Activated CD4-positive, alpha-beta T cell treated with anti-CD3 and anti-CD28 coated beads, Interleukin-2, amount 50 U/mL, for 24 hours (primary cell): ENCODE data around the gene PAIP2B.
"Not testable (repeated sequence)": the region's sequence is repeated elsewhere in the genome, so short reads cannot be mapped to it uniquely, and the experiment has no call there.

Experiments used
- DNase-seq, 2 donors: peaks; one replicate each; pipeline ENCODE4 v3.0.0-alpha.2; 2020; ENCODE audit warnings: low read depth in 1 of 2, low spot score in 1 of 2

PAIP2B gene

DNA sequence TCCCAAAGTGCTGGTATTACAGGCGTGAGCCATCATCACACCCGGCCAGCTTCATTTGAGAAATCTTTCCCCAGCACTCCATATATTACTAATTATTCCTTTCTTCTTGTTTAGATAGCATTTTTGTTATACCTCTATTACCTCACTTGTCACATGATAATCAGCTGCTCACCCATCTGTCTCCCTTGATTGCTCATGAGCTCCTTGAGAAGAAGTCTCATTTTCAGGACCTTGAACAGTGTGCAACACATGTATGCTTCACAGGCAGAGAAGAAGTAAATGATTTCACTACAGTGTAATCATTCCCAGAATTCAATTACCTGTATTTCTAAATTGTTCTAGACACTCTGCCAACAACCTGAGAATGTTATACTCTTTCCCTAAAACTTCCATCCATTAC is 6.2 kb downstream of the PAIP2B start:
- DNase-seq: no peak

DNA sequence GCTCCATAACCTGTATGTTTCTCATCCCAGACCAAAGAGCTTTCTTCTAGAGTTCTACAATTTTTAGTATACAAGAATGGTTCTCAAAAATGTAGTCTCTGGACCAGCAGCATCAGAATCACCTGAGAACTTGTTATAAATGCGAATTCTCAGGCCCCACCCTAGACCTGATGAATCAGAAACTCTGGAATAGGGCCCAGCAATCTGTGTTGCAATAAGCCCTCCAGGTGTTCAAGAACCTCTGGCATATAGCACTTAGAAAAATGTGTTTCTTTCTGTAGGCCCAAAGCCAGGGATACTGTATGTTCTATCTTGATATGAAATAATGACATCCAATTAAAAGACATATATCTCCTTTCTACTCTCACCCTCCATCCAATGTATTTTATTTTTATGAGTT is 10.4 kb downstream of the PAIP2B start:
- no peak for DNase-seq

DNA sequence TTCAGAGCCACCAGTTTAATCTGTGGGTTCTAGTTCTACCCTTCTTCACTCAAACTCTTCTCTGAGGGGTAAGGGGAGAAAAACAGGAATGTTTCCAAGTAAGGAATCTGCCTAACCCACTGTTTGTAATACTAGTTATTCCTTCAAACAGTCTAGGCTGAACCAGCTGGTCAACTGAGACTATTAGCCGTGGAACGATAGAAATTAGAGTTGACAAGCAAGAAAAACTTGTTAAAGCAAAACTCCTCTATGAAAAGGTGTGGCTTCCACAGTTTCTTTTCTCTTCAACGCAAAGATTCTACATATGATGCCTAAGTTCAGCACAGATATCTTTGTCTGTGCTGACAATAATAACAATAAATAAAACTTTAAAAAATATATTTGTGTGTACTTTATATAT is 11.5 kb downstream of the PAIP2B start:
- no peak for DNase-seq

DNA sequence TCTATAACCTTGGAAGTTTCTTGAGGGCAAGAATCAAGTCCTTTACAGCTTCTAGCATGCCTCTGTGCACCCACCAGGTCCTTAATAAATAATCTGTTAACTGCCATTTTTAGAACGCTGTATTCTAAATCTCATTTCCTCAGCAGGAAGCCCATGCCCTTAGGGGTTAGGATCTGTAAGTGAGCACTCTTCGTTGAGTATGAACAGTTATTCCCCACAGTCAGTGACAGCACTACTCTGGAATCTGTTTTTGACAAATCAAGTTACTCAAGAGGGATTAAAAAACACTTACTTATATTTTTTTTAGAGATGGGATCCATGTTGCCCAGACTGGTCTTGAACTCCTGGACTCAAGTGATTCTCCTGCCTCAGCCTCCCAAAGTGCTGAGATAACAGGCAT is 14.6 kb downstream of the PAIP2B start:
- DNase-seq: no peak

DNA sequence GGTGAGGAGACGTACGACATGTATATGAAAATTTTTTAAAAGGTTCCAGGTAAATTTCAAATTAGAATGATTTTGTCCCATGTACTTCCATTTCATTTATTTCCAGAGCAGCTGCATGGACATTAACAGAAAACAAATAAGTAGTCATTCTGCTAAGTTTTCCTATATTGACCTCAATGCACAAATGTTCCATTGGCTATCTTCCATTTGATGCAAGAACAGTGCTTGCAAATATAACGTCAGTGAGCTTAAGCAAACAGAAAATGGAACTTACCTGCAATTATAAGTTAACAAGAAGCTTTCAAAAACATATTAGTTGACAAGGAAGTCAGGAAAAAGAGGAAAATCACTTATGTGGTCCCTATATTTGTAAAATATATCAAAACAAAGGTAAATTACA is 16.6 kb downstream of the PAIP2B start:
- no peak for DNase-seq

DNA sequence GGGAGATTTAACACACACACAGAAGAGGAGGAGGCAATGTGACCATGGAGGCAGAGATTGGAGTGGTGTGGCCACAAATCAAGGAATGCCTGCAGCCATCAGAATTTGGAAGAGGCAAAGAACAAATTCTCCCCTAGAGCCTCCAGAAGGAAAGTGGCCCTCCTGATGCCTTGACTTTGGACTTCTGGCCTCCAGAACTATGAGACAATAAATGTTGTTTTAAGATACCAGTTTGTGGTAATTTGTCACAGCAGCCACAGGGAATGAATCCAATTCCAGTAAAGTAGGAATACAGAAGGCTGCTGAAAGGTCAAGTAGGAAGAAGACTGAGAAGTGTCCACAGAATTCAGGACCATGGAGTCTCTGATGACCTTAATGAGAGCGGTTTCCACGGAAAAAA is 18.1 kb downstream of the PAIP2B start:
- DNase-seq: no peak

DNA sequence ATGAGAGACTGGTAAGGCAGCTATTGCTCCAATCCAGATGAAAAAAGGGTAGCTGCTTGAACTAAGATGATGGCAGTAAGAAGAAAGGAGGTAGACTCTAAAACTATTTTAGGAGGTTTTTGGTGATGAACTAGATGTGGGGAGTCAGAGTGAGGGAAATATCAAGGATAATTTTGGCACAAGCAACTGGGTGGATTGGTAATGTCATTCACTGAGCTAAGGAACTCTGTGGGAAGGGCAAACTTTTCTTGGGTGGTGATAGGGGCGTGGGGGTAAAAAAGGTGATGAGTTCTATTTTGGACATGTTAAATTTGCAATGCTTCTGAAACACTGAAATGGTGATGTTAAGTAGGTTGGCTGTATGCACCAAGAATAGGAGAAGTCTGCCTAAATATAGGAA is 19.3 kb downstream of the PAIP2B start:
- no peak for DNase-seq

DNA sequence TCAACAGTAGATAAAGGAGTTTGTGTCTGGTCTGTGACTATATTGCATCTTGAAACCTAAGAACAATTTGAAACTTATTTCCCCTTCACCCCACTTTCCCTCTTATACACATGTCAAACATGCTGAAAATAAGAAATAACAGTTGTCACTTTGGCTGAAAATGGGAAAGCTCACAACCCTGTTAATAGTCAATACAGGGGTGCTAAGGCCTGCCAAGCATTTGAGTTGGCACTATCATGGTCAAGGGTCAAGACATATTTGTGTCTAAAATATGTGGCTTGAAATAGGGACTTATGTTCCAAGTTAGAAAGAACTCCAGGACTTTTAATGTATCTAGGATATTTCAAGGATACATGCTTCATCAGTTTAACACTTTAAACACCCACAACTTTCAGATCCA is 20.6 kb downstream of the PAIP2B start:
- no peak for DNase-seq

DNA sequence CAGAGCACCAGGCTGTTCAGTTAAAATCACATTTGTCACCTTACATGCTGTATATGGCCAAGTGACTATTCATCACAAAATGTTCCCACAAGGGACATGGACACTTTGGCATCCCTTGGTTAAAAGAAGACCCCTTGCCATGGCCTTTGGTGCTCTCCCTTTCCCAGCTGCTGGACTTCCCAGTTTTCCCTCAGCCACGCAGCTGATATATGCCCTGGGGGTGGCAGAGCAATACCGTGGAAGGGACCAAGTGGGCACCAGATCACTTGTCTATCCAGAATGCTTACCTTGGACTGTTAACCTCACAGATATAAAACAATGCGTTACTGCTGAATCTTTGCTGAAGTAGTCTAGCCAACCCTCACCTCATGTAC is 35.3 kb downstream of the PAIP2B start:
- no peak for DNase-seq

DNA sequence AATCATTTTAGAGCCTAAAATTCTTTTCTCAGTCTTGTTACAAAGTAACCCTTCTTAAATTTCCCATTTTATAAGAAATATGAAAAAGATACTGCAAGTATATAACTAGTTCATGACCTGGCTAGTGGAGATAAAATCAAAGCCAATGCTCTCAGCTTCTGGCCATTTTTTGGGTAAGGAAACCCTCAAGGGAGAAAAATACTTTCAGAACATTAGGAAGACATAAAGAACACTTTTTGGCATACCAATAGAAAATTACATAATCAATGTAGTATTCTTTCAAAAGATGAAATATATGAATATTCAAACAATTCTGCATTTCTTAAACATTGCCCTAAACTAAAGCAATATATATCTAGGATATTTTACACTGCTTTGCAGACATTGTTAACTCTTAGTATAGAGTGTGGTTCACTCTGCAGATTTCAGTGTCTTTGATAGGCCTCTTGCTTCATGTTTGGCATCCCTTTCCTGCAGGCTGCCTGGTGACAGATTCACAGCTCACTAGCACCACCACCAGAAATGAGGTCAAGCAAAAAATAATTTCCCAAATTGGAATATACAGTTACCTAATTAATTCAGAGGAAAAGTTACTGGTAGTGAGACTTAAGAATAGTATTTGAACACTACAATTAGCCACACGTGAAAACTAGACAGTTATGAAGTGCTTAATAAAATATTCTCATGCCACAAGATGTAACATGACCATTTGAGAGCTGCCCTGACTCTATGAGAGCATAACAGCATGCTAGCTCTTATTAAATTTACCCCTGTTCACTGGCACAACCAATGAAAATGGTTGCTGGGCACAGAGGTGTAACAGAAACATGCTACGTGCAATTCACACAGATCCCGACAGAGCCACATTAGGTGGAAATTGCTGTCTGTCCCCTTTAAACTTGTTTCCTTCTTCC is 36.0 kb downstream of the PAIP2B start:
- no peak for DNase-seq

DNA sequence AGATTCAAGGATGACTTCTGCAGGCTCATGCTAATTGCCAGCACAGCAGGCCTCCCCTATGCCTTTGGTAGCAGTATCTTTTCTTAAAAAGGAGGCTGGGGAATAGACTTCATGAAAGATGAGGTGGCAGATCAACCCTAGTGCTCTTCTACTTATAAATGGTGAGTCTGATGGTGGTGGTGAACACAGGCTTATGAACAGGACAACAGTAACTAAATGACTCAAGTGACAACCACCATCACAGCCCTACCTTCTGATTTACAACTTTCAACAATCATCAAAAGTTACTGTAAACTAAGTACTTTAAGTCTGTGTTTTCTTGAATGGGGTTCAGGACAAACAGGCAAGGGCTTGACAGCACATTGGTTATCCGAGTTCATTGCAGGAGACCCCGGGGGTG is 39.3 kb downstream of the PAIP2B start:
- no peak for DNase-seq

DNA sequence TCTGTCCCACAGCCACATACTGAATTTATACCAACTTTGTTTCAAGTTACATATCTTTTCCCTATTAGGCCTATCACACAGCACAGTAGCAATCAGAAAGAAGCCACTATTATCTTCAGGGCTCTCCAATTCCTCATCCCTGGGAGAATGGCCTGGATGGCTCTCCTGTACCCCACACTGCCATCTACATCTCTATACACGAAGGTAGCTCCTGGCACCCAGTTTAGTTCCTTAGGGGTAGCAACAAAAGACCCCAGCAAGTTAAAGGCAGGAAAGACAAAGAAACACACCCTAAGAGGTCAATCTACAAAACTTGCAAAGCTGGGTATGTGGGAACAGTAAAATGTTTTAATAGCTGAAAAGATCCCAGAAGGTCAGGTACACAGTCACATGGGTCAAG is 39.9 kb downstream of the PAIP2B start:
- DNase-seq: no peak

DNA sequence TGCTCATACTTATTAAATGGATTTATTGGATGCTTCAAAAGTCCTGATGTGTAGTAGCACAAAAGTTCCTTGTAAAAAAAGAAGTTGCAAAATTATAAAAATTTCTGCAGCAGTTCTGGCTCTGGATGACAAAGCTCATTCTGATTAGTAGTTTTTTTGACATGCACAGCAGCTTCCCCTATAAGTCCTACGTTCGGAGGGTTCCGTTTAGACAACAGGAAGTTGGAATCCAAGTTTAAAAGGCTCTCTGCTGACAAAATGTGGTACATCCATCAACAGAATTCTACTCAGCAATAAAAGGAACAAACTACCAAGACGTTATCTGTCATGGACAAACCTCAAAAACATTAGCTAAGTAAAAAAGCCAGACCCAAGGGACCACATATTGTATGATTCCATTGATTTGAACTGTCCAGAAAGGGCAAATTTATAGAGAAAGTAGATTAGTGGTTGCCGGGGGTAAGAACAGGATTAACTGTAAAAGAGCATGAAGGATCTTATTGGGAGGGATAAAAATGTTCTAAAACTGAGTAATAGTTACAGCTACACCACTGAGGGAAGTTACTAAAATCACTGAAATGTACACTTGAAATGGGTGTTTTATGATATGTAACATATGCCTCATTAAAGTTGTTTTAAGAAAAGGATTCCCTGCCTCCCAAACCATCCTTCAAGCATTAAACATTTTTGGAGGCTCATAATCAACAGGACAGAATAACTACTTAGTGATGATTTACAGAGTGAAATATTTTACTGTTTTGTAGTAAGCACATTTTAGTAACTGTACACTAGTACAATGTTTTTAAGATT is 43.4 kb downstream of the PAIP2B start:
- DNase-seq: not testable (repeated sequence)

DNA sequence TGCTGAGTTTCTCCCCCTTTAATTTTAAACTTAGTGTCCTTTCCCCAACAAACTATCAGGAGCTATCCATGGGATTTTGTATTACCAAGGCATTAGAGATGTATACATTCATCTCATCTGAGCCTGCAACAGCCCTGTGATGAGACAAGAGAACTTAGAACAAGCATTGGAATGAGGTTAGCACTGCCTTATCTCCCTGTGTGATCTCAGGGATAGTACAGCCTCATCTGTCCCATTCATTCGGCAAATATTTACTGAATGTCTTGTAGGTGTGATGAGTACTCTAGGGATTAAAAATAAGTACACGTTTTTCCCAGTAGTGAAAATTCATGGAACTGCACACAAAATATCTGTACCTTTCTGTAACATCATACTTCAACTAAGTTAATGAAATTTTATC is 45.6 kb downstream of the PAIP2B start:
- DNase-seq: no peak

DNA sequence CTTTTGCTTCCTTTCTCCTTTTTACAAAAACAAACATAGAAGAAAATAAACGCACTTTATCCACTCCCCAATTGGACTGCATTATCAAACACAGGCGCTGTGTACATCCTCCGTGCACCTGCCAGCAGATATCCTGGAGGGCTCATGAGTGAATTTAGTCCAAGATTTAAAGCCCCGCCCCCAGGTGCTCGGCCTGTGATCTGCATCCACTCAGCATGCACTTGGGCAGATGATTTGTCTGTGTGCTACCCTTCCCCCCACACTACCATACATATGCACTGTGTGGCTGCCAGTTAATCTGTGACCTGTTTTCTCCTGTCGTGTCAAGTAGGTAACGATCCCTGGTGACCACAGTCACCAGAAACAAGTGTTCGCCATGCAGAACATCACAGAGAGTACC is 48.1 kb downstream of the PAIP2B start:
- not testable (repeated sequence) for DNase-seq

DNA sequence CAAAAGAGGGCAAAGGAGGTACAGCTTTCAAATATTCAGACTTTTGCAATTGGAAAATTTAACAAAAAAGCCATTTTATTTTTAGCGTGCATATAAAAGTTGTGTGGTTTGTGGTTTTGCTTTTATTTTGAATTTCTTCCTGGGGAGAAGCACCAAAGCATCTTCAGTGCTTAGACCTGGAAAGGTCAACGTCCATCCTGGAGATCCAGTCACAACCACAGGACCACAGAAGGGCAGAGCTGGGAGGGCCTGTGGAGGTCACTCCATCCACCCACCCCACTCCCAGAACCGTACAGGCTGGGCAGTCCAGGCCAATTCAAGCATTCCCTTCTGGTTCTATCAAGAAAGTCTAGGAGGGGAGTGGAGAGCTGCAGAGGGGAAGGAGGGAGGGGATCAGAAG is 52.7 kb downstream of the PAIP2B start:
- DNase-seq: no peak

DNA sequence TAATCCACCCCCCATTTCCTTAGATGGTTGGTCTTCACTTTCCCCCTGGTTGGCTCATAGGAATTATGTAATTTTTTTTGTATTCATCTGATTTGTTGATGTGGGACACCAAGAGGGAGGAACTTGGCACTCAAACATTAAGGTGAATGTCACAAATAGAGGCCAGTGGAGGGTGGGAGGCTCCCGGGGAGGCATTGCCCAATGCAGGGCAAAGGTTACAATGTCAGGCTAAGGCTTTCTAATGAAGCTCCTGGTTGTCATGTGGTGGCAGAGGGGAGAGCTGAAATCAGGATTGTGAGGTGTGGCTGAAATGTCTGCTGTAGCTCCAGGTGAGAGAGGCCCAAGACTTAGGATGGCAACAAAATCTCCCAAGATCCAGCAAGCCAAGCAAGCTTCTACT is 53.8 kb downstream of the PAIP2B start:
- DNase-seq: no peak

DNA sequence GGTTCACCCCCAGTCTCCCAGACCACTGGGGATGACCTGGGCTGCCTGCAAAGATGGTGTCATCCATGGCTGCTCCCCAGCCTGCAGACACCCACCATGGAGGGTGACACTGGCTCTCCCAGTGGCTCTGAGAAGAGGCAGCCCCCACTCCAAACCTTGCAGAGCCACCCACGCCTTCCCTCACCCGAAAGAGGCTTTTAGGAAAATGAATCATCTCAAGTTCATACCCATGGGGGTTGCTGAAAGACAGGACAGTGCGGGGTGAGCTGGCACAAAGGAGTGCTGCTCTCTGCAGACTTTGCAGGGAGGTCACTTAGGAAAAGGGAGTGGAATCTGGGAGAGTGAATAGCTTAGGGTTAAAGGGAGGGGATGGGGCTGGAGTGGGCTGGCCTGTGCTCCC is 60.1 kb downstream of the PAIP2B start:
- no peak for DNase-seq

DNA sequence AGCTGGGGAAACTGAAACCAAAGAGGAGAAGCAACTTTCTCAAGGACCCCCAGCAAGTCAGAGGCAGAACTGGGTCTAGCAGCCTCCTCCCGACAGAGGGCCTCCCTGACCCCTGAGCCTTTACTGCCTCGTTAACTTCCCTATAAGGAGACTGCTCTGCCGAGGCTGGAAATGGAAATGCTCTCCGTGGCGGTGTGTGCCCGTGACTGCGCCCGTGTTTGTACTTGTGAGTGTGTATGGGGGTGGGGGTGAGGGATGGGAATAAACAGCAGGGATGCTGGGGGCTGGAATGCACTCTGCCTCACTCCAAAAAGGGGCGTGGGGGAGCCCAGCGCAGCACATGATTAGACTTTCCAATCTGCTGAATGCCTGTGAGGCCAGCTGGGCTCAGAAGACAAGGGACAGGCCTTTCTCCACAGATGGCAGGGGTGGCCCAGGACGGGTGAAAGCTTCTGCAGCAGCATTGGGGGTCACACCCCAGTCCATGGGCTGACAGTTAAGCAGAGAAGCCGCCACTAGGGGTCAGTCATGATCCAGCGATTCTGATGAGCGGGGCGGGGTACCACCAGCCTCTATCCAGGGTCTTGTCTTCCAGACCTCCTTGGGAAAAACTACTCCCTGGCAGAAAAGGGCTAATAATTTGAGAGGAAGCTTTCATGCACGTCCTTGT is 69.6 kb downstream of the PAIP2B start:
- peak; percentile 36 to 37 for DNase-seq

DNA sequence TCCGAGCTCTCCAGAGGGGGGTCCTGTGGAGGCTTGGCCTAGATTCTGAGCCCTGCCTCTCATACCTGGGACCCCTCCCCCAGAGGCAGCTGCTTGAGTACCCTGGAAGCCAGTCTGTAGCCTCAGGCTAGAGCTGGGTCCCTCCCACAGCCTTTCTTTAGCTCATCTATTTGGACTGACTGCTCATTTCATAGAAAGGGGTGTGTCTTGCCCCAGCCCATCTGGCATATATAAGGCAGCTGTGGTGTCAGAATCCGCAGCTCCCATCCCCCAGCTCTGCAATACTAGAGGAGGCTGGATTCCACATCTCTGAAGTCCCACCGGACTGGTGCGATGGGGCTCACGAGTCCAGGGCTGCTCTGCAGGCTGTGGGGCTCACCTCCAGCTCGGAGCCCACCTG is 70.3 kb downstream of the PAIP2B start:
- no peak for DNase-seq

DNA sequence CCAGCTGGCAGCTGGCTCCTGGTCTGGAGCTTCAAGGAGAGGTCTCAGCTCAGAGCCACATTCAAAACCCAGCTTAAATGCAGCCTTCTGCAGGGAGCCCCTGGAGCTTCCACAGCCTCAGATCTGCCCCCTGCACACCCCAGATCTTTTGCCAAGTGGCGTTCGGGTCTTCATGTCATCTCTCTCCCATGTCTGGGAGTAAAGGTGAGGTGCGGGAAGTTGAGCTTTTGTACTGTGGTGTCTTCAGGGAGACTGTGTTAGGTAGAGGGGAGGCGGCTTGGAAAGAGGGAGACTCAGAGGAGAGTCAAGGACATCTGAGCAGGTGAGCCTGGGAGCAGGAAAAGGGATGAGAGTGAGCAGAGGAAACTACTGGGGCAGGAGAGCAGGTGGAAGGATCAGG is 71.1 kb downstream of the PAIP2B start:
- no peak for DNase-seq

DNA sequence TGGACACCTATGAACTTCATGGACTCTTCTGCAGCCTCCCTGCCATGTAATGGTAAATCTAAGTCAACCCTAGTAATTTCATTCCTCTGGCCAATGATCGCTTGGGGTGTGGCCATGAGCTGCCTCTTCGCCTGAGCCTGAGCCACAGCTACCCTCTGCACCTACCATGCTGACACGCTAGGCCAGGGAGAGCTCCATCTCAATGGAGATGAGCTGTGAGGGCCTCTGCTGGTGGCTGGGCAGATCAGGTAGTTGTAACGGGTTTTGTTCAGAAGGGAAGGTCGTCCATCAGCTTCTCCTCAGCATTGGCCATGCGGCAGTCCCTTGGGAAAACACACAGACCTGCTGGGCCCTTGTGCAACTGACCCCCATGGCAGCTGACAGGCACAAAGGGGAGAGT is 72.1 kb downstream of the PAIP2B start:
- no peak for DNase-seq
